Stomach smooth muscle (tissue), 2 donors: ENCODE data around the gene SHISAL2A.
A peak's percentile ranks its signal among the peaks of the same experiment; 100 is the strongest.
"Not testable (repeated sequence)": the region's sequence is repeated elsewhere in the genome, so short reads cannot be mapped to it uniquely, and the experiment has no call there.

Experiments
- H3K27ac ChIP-seq: one replicate; pipeline ENCODE4 v1.7.0; 2013; ENCODE audit warnings: mild to moderate bottlenecking, low read length, inconsistent platforms
- H3K27me3 ChIP-seq, 2 donors: one replicate each; pipeline ENCODE4 v1.7.0; 2013; ENCODE audit warnings: low read length in 2 of 2; ENCODE audit not compliant: insufficient read depth in 2 of 2, control insufficient read depth in 1 of 2
- H3K36me3 ChIP-seq, 2 donors: one replicate each; pipeline ENCODE4 v1.7.0; 2013; ENCODE audit warnings: low read length in 2 of 2; ENCODE audit not compliant: control insufficient read depth in 2 of 2, insufficient read depth in 2 of 2
- H3K4me1 ChIP-seq: one replicate; pipeline ENCODE4 v1.7.0; 2013; ENCODE audit warnings: low read length; ENCODE audit not compliant: control insufficient read depth, insufficient read depth
- H3K4me3 ChIP-seq, 2 donors: one replicate each; pipeline ENCODE4 v1.7.0; 2013; ENCODE audit warnings: low read length in 2 of 2
- H3K9ac ChIP-seq, 2 donors: one replicate each; pipeline ENCODE4 v1.7.0; 2013; ENCODE audit warnings: low read length in 2 of 2, mild to moderate bottlenecking in 1 of 2
- H3K9me3 ChIP-seq, 2 donors: one replicate each; pipeline ENCODE4 v1.7.0; 2013; ENCODE audit warnings: low read length in 2 of 2; ENCODE audit not compliant: control insufficient read depth in 2 of 2
- donor health status: healthy.
- donor health status: Pancreatic carcinoma.

Gene SHISAL2A

DNA sequence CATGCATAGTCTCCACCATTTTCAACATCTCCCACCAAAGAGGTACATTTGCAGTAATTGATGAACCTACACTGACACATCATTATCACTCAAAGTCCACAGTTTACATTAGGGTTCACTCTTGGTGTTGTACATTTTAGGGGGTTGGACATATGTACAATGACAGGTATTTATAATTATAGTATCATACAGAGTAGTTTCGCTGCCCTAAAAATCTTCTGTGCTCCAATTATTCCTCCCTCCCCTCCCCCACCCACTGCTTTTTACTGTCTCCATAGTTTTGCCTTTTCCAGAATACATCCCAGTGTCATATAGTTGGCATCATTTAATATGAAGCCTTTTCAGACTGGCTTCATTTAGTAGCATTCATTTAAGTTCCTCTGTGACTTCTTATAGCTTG, 51.6 kb downstream of the SHISAL2A start:
- no peaks in the 10 kb centered on the region for H3K4me1 ChIP-seq
- no peak overlapping the region for H3K27ac ChIP-seq
- peaks cover 13 to 17% of the 10 kb centered on the region in 2 donors for H3K36me3 ChIP-seq
- no peaks in the 10 kb centered on the region for H3K9me3 ChIP-seq
- H3K9ac ChIP-seq = no peak overlapping the region
- no peak overlapping the region for H3K4me3 ChIP-seq
- no peaks in the 10 kb centered on the region for H3K27me3 ChIP-seq

DNA sequence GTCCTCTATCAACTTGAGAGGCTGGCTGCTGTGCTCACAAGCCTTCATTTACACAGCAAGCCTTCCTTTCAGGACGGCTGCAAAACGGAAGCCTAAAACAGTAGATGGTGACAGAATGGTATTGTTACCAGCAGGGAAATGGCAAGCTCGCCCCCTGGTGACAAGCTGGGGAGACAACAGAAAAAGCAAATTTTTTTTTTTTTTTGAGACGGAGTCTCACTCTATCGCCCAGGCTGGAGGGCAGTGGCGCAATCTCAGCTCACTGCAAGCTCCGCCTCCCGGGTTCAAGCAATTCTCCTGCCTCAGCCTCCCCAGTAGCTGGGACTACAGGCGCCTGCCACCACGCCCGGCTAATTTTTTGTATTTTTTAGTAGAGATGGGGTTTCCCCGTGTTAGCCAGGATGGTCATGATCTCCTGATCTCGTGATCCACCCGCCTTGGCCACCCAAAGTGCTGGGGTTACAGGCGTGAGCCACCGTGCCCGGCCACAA, 53.3 kb downstream of the SHISAL2A start:
- H3K27ac ChIP-seq, H3K27me3 ChIP-seq, H3K9ac ChIP-seq, H3K9me3 ChIP-seq, H3K4me1 ChIP-seq, H3K4me3 ChIP-seq: not testable (repeated sequence)
- H3K36me3 ChIP-seq = peaks cover 13 to 17% of the 10 kb centered on the region in 2 donors

- no peaks in the 10 kb centered on the region for H3K4me1 ChIP-seq
- no peak overlapping the region for H3K27ac ChIP-seq
- H3K9ac ChIP-seq = no peak overlapping the region
- no peaks in the 10 kb centered on the region for H3K27me3 ChIP-seq
- no peaks in the 10 kb centered on the region for H3K9me3 ChIP-seq
- no peak overlapping the region for H3K4me3 ChIP-seq
- peaks cover 15 to 17% of the 10 kb centered on the region in 2 donors for H3K36me3 ChIP-seq
Measured at GRCh38 chr1:52686830-52687229, 53.9 kb downstream of the SHISAL2A start.

GRCh38 chr1:52691821-52692220, 58.9 kb downstream of the SHISAL2A start:
- no peak overlapping the region for H3K9ac ChIP-seq
- no peaks in the 10 kb centered on the region for H3K9me3 ChIP-seq
- H3K4me3 ChIP-seq = no peak overlapping the region
- H3K4me1 ChIP-seq = no peaks in the 10 kb centered on the region
- no peak overlapping the region for H3K27ac ChIP-seq
- H3K36me3 ChIP-seq = peaks cover 18 to 21% of the 10 kb centered on the region in 2 donors
- no peaks in the 10 kb centered on the region for H3K27me3 ChIP-seq

GRCh38 chr1:52692697-52693096, 59.7 kb downstream of the SHISAL2A start:
- Histone ChIP-seq H3K9ac (no peak overlapping the region), H3K9me3 (no peaks in the 10 kb centered on the region), H3K4me1 (peaks cover 4% of the 10 kb centered on the region), H3K36me3 (peaks cover 12 to 14% of the 10 kb centered on the region in 2 donors), H3K27me3 (no peaks in the 10 kb centered on the region), H3K4me3 (no peak overlapping the region), H3K27ac (no peak overlapping the region)

GRCh38 chr1:52693351-52693750, 60.4 kb downstream of the SHISAL2A start:
- H3K27me3 ChIP-seq, H3K9ac ChIP-seq, H3K9me3 ChIP-seq, H3K4me3 ChIP-seq, H3K27ac ChIP-seq, H3K4me1 ChIP-seq: not testable (repeated sequence)
- peaks cover 6 to 11% of the 10 kb centered on the region in 2 donors for H3K36me3 ChIP-seq

DNA sequence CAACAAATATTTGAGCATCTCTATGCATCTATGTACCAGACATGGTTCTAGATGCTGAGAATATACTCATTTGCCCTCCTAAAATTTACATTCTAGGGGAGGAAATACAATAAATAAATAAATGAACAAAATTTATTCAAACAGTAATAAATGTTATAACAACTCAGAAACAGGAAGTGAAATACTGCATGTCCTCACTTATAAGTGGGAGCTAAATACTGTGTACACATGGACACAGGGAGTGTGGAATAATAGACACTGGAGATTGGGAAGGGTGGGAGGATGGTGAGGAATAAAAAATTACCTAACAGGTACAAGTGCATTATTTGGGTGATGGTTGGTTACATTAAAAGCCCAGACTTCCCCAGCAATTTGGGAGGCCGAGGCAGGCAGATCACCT, 60.9 kb downstream of the SHISAL2A start:
- H3K9ac ChIP-seq = no peak overlapping the region
- no peaks in the 10 kb centered on the region for H3K27me3 ChIP-seq
- peaks cover 11% of the 10 kb centered on the region for H3K4me1 ChIP-seq
- H3K9me3 ChIP-seq = no peaks in the 10 kb centered on the region
- H3K4me3 ChIP-seq = no peak overlapping the region
- H3K27ac ChIP-seq = no peak overlapping the region
- H3K36me3 ChIP-seq = peaks cover 6 to 11% of the 10 kb centered on the region in 2 donors

GRCh38 chr1:52695627-52696026, 62.7 kb downstream of the SHISAL2A start:
- no peaks in the 10 kb centered on the region for H3K9me3 ChIP-seq
- peaks cover 6 to 11% of the 10 kb centered on the region in 2 donors for H3K36me3 ChIP-seq
- H3K27ac ChIP-seq = no peak overlapping the region
- H3K4me1 ChIP-seq = peaks cover 11% of the 10 kb centered on the region
- H3K9ac ChIP-seq = no peak overlapping the region
- H3K4me3 ChIP-seq = no peak overlapping the region
- no peaks in the 10 kb centered on the region for H3K27me3 ChIP-seq

DNA sequence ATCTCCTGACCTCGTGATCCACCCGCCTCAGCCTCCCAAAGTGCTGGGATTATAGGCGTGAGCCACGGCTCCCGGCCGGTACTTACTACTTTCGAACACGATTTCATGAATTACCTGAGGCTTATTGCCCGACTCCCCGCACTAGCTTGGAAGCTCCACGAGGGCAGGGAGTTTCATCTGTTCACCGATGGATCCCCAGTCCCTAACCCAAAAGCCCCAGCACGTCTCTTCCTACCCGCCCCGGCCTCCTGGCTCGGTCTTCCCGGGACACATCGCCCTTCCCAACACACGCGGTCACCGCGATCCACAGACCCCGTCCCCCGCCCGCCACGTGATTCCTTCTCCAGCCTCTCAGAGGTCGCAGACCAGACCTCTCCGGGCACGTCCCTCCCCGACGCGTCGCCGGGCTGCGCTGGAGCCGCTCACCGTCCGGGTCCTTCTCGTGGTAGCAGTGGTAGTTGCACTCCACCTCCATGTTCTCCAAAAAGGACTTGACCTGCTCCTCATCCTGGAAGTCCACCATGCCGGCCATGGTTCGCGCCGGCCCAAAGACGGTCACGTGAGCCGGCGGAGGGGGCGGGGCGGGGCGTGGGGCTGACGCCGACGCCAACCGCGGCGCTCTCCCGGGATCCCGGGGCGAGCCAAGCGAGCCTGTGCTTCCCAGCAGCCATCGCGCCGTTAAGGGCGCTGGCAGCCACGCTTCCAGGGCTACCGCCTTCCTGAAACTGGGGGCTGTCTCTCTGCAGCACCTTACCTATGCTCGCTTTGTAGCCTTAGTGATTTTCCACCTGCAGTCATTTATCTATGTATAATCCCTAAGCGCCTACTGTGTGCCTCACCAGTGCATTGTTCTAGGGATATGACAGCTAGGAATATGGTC, 65.1 kb downstream of the SHISAL2A start, which contains the start of gene COA7:
COA7 (minus strand) TSS at position 553 of the 880 bp plus-strand sequence; CDS start at position 532, 21 bp downstream.
- Histone ChIP-seq H3K27ac (peak within 1 kb of the TSS; percentile 56), H3K36me3 (no peaks in the 10 kb centered on the region), H3K27me3 (no peaks in the 10 kb centered on the region), H3K4me3 (peak within 1 kb of the TSS; percentile 83 to 91), H3K4me1 (peaks cover 14% of the 10 kb centered on the region), H3K9me3 (no peaks in the 10 kb centered on the region), H3K9ac (peak within 1 kb of the TSS; percentile 66 to 74)

DNA sequence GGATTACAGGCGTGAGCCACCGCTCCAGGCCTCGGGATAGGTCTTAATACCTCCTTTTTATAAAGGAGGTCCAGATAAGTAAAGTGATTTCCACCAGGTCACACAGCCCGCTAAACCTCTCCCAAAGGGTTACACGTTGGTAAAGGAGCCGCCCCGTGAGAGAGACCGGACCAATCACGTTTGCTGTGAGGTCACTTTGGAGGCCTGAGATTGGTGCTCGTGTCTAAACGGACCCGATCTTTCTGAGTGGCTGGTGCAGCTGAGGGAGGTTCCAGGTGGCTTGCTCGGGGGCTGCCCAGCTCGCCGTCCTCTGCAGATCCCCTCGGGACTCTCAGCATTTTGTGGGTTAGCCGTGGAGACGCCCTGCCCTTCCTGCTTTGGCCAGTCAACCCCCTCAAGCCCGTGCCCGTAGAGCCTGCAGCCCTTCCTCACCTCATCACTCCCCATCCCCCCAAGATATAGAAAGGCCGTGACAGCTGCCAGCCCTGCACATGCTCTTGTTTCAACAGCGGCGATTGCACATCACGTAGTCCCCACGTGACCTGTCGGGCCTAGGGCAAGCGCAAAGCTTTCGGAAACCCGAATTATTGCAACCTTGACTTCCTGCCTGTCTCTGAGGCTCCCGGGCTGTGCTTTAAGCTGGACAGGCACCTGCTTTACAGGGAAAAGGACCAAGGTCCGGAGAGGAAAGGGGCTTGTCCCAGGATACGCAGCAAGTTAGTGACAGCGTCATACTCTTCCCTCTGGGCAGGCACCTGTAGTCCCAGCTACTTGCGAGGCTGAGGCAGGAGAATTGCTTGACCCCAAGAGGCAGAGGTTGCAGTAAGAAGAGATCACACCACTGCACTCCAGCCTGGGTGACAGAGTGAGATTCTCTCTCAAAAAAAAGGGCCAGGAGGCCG, 70.2 kb downstream of the SHISAL2A start:
- Histone ChIP-seq H3K4me3 (peak overlapping the region; percentile 68 to 90), H3K9ac (peak overlapping the region; percentile 59 to 89), H3K36me3 (no peaks in the 10 kb centered on the region), H3K4me1 (peaks cover 13% of the 10 kb centered on the region), H3K27ac (peak overlapping the region; percentile 82), H3K9me3 (no peaks in the 10 kb centered on the region), H3K27me3 (no peaks in the 10 kb centered on the region)
